OCI-LY7 (cell line): Measurements from ENCODE around the gene ZNF213. TPM values are rescaled to one million over a fixed set of nuclear protein-coding genes. Genes with fewer than 3 reads are reported as not detected.

Source experiments
- BruUV-seq: library from RNA; stranded (reverse); fragments of 400-500 nt; replicated peaks from 2 replicates; lab custom pipeline; 2021; lab: Mats Ljungman, UMichigan
- CTCF ChIA-PET: fragments of 300-600 bp; sonication (Branson Sonifier 250); formaldehyde crosslinking; loops from one replicate; lab custom pipeline; 2022; ENCODE audit warnings: antibody characterized with exemption; ENCODE audit not compliant: unreplicated experiment; lab: Charles Lee
- POLR2A ChIA-PET: fragments of 300-600 bp; sonication (Branson Sonifier 250); formaldehyde crosslinking; loops from one replicate; lab custom pipeline; 2022; ENCODE audit warnings: antibody characterized with exemption; lab: Charles Lee
- DNase-seq: peaks from one replicate; pipeline ENCODE4 v3.0.0-alpha.2; 2015; ENCODE audit warnings: low spot score
- H2AFZ ChIP-seq: fragments of 200-600 bp; sonication (generic), shearing (Covaris generic); 2 replicates; pipeline ENCODE4 v1.6.1; 2014; ENCODE audit warnings: mild to moderate bottlenecking, antibody characterized with exemption, low read length, moderate library complexity
- H3K27ac ChIP-seq: fragments of 200-600 bp; sonication (generic); 2 replicates; pipeline ENCODE4 v1.5.1; 2014; ENCODE audit warnings: mixed run types, low read depth, mild to moderate bottlenecking, moderate library complexity, low read length, inconsistent platforms; ENCODE audit not compliant: poor library complexity, severe bottlenecking
- H3K36me3 ChIP-seq: fragments of 200-600 bp; sonication (generic); 2 replicates; pipeline ENCODE4 v1.6.1; 2014; ENCODE audit warnings: mild to moderate bottlenecking, antibody characterized with exemption, low read length, moderate library complexity, mixed read lengths; ENCODE audit not compliant: insufficient read depth
- H3K4me1 ChIP-seq: fragments of 200-600 bp; sonication (generic); 2 replicates; pipeline ENCODE4 v1.5.1; 2014; ENCODE audit warnings: mild to moderate bottlenecking, low read length; ENCODE audit not compliant: insufficient read depth, poor library complexity, severe bottlenecking
- H3K4me2 ChIP-seq: fragments of 200-600 bp; sonication (generic); 2 replicates; pipeline ENCODE4 v1.6.1; 2014; ENCODE audit warnings: mild to moderate bottlenecking, low read length
- H3K4me3 ChIP-seq: fragments of 200-600 bp; sonication (generic); 2 replicates; pipeline ENCODE4 v1.5.1; 2014; ENCODE audit warnings: mild to moderate bottlenecking, low read depth, low read length; ENCODE audit not compliant: poor library complexity, severe bottlenecking
- H3K79me2 ChIP-seq: fragments of 200-600 bp; sonication (generic); 2 replicates; pipeline ENCODE4 v1.6.1; 2016; ENCODE audit warnings: low read depth, mild to moderate bottlenecking, low read length, moderate library complexity, mixed read lengths; ENCODE audit not compliant: insufficient read depth
- H3K9me2 ChIP-seq: fragments of 200-600 bp; sonication (generic); 2 replicates; pipeline ENCODE4 v1.6.1; 2016; ENCODE audit warnings: mild to moderate bottlenecking, low read length, mixed read lengths; ENCODE audit not compliant: insufficient read depth
- H3K9me3 ChIP-seq: fragments of 200-600 bp; sonication (generic); 2 replicates; pipeline ENCODE4 v1.6.1; 2014; ENCODE audit warnings: mild to moderate bottlenecking, mixed run types, low read length, mixed read lengths
- H4K20me1 ChIP-seq: fragments of 200-600 bp; sonication (generic); 2 replicates; pipeline ENCODE4 v1.6.1; 2014; ENCODE audit warnings: mild to moderate bottlenecking, antibody characterized with exemption, low read length, moderate library complexity, mixed read lengths; ENCODE audit not compliant: insufficient read depth
- EZH2phosphoT487 ChIP-seq: fragments of 200-600 bp; sonication (generic); IDR thresholded peaks from 2 replicates; pipeline ENCODE4 v1.6.1; 2018; ENCODE audit warnings: low read depth, borderline replicate concordance, mild to moderate bottlenecking, mixed run types, antibody characterized with exemption, low read length, moderate library complexity, mixed read lengths
- intact Hi-C: fragments of 100-400 bp; cut with micrococcal nuclease; formaldehyde crosslinking; loops from one replicate; pipeline ENCODE4 v1.10.0; 2022; ENCODE audit not compliant: unreplicated experiment
- total RNA-seq, 2 experiments: library from RNA; depleted of rRNA in 1 of 2; stranded (reverse); fragments of >200 nt in 1 of 2; shearing (Covaris generic) in 1 of 2; gene quantifications; 2 replicates each; pipeline ENCODE4 v1.2.3, GENCODE V29; 2014 to 2022
- TF ChIP-seq, protein P1 (sequence below): fragments of 200-600 bp; sonication (generic); conservative IDR thresholded peaks from 2 replicates; pipeline ENCODE4 v1.5.1; 2014; ENCODE audit warnings: mild to moderate bottlenecking, antibody characterized with exemption, low read length, moderate library complexity, mixed read lengths

Gene ZNF213
- total RNA-seq, 2 experiments from 2014 or later: 3.4 to 9.1 TPM

DNA sequence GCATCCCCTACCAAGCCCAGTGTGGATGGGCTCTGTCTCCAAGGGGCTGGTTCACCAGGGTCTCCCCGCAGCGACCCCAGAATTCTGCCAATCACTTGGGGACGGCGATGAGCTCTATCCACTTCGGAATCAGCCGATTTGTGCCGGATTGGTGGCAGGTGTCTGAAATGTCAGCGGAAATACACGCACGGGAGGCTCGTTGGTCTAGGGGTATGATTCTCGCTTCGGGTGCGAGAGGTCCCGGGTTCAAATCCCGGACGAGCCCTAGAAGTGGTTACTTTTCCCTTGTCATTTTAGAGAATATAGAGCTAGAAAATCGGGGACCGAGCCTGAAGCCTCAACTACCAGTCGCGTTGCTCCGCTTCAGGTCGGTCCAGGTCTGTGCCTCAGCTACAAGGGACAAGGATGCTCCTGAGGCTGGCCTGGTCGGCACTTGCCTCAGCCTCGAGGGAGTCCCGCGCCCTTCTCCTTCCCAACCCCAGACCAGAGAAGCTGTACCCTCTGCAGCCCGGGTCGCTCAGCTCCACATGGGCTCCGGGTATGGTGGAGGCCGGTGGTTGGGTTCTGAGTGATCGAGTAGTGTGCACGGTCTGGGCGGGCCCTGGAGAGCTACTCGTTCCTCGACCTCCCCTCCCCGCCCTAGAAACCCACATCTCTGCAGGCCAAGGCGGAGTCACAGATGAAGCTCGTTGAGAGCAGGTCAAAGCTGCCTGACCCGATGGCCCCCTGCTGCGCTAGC is 37.2 kb downstream of the ZNF213 start:
- ChIA-PET CTCF (no interaction called here), POLR2A (no interaction called here)
- H3K4me2 ChIP-seq: peak overlapping the region; percentile 1; the same call in 1 of the 2 replicates
- no peaks in the 10 kb centered on the region for H3K36me3 ChIP-seq
- BruUV-seq: no TSS peak
- DNase-seq: no peak
- H3K4me1 ChIP-seq: peaks cover 13% of the 10 kb centered on the region
- H3K27ac ChIP-seq: no peak overlapping the region
- no peaks in the 10 kb centered on the region for H4K20me1 ChIP-seq
- intact Hi-C loops: no loop called here
- no peaks in the 10 kb centered on the region for H3K79me2 ChIP-seq
- no peak overlapping the region for H3K4me3 ChIP-seq
- H3K9me3 ChIP-seq: no peaks in the 10 kb centered on the region
- no peaks in the 10 kb centered on the region for H3K9me2 ChIP-seq
- no peak overlapping the region for H2AFZ ChIP-seq
- TF ChIP-seq, protein P1, sequence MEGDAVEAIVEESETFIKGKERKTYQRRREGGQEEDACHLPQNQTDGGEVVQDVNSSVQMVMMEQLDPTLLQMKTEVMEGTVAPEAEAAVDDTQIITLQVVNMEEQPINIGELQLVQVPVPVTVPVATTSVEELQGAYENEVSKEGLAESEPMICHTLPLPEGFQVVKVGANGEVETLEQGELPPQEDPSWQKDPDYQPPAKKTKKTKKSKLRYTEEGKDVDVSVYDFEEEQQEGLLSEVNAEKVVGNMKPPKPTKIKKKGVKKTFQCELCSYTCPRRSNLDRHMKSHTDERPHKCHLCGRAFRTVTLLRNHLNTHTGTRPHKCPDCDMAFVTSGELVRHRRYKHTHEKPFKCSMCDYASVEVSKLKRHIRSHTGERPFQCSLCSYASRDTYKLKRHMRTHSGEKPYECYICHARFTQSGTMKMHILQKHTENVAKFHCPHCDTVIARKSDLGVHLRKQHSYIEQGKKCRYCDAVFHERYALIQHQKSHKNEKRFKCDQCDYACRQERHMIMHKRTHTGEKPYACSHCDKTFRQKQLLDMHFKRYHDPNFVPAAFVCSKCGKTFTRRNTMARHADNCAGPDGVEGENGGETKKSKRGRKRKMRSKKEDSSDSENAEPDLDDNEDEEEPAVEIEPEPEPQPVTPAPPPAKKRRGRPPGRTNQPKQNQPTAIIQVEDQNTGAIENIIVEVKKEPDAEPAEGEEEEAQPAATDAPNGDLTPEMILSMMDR: no peak
- no peak for TF ChIP-seq EZH2phosphoT487

- Histone ChIP-seq H3K4me2 (peak overlapping the region; percentile 72), H3K4me3 (peak overlapping the region; percentile 53), H4K20me1 (no peaks in the 10 kb centered on the region), H3K4me1 (peaks cover 13% of the 10 kb centered on the region), H2AFZ (peak overlapping the region; percentile 89), H3K9me2 (no peaks in the 10 kb centered on the region), H3K27ac (peak overlapping the region; percentile 37), H3K36me3 (no peaks in the 10 kb centered on the region), H3K9me3 (no peaks in the 10 kb centered on the region), H3K79me2 (no peaks in the 10 kb centered on the region)
- CTCF ChIA-PET: no interaction called here
- POLR2A ChIA-PET: interaction anchor here (0.6 to 0.9 kb wide), 2 partner anchors 110 to 738 kb away, joined by 3 read pairs; no protein-coding TSS in a partner anchor
- intact Hi-C loops: no loop called here
- DNase-seq: peak; percentile 81
- BruUV-seq: no TSS peak
- no peak for TF ChIP-seq EZH2phosphoT487
- TF ChIP-seq, protein P1: peak; percentile 91
These were observed 39.2 kb downstream of the ZNF213 start for GRCh38 chr16:3173892-3174617.
